Ovary (tissue), 3 donors: Measurements from ENCODE around the gene CLOCK.

Experiments used
- CTCF ChIP-seq, 3 donors: fragments of 450-650 bp in 2 of 3; fragments of 200-600 bp in 1 of 3; IDR thresholded peaks; one replicate each; pipeline versions ENCODE4 v1.5.1 to v1.8.0; 2016 to 2022; ENCODE audit warnings: antibody characterized with exemption in 3 of 3, mild to moderate bottlenecking in 1 of 3
- EP300 ChIP-seq: sonication (generic); formaldehyde crosslinking; IDR thresholded peaks from one replicate; pipeline ENCODE4 v1.6.1; 2017; ENCODE audit warnings: antibody characterized with exemption
- donor health status: DM: no; HTN: no; CAD: no.

GRCh38 chr4:55386073-55386472 lies 160.6 kb downstream of the CLOCK start:
- TF ChIP-seq CTCF (IDR thresholded peaks at IDR 0.05) (no peak), EP300 (no peak)
